ENCODE data around the gene KMT2C.

DNA sequence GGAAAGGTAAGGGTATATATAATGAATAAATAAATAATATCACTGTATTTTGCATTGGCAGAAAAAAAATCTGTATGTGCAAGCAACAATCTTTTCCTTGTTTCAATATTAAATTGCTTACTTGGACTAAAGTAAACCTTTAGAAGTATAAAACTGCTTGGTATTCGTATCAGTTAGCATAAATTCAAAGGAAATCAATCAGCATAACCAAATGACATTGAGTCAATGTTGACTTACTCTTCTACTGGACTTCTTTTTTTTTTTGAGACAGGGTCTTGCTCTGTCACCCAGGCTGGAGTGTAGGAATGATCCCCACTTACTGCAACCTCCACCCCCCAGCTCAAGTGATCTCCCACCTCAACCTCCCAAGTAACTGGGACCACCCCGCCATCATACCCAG lies 42.3 kb upstream of the KMT2C start:
- TF ChIP-seq, protein P1, sequence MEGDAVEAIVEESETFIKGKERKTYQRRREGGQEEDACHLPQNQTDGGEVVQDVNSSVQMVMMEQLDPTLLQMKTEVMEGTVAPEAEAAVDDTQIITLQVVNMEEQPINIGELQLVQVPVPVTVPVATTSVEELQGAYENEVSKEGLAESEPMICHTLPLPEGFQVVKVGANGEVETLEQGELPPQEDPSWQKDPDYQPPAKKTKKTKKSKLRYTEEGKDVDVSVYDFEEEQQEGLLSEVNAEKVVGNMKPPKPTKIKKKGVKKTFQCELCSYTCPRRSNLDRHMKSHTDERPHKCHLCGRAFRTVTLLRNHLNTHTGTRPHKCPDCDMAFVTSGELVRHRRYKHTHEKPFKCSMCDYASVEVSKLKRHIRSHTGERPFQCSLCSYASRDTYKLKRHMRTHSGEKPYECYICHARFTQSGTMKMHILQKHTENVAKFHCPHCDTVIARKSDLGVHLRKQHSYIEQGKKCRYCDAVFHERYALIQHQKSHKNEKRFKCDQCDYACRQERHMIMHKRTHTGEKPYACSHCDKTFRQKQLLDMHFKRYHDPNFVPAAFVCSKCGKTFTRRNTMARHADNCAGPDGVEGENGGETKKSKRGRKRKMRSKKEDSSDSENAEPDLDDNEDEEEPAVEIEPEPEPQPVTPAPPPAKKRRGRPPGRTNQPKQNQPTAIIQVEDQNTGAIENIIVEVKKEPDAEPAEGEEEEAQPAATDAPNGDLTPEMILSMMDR (IDR thresholded peaks at IDR 0.05; ENCODE audit: low read depth, low read length, missing input control): no peak
- no peak for TF ChIP-seq YY1 (IDR thresholded peaks at IDR 0.05)
- TF ChIP-seq, protein P2, sequence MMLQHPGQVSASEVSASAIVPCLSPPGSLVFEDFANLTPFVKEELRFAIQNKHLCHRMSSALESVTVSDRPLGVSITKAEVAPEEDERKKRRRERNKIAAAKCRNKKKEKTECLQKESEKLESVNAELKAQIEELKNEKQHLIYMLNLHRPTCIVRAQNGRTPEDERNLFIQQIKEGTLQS (IDR thresholded peaks at IDR 0.05): no peak
- no peak for TF ChIP-seq GABPA (IDR thresholded peaks at IDR 0.05 in 1 of 2, conservative IDR thresholded peaks at IDR 0.05 in 1 of 2)
- TF ChIP-seq JUND (IDR thresholded peaks at IDR 0.05): no peak

Data from liver (tissue), 3 donors.